NCI-H2029 (cell line): ENCODE measurements around the gene SULF2.

ENCODE experiments used
- DNase-seq: peaks from one replicate; lab custom pipeline; 2025; lab: John Stamatoyannopoulos, UW

Gene SULF2

GRCh38 chr20:47737923-47738322, 47.4 kb downstream of the SULF2 start:
- DNase-seq: no peak

DNA sequence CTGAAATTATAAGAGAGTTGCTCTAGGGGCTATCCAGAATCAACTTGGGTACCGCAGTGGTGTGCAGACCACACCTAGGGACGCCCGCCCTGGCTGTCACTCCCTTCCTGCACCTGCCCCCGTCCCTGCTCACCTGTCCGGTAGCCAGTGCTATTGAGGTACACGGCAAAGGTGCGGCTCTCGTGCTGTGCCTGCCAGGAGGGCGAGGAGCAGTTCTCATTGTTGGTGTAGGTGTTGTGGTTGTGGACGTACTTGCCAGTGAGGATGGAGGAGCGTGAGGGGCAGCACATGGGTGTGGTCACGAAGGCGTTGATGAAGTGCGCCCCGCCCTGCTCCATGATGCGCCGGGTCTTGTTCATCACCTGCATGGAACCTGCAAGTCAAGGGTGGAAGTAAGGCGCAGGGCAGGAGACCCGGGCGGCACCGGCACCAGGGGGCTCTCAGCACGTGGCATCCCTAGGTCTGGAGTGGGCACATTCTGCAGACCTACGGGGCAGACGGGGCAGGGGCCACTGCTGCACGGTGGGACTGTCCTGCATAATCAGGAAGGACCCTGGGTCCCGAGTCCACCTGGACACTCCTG, 48.6 kb downstream of the SULF2 start:
- DNase-seq: no peak

DNA sequence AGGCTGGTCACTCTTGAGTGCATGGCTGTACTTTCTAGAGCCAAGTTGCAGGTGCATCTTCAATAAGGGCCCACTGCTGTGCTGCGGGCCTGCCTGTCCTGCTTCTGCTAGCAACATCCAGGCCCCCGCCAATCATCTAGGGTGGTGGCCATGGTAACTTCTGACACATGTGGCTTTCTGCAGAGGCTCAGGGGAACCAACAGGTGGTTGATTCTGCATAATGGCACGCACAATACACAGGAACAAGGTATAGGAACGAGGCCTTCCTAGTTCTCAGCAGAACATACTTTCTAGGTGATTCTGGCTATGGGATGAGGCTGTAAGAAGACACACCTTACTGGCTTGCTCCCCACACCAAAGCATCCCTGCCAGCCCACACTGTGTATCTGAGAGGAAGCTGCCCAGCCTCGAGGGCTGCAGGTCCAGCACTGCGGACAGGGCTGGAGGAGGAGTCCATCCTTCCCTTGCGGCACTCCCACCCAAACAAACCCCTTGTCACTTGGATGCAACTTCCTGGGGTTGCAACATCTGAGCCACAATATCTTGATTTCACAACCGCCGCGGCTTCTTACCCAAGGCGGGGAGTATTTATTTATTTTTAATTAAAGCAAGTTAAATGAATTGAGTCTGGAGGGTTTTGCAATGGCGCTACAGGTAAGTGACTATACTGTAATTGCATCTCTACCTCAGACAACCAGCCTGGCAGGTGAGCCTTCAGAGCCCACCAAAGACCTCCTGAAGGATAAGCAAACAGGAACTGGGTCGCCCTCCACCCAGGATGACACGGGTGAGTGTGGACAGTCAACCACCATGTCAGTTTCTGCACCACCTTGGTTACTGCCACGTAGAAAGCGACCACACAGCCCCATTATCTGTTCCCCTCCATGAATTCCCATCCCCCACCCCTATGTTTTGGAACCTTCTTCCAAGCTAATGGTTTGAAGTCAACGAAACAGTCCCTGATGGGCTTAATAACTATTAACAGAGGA, 49.6 kb downstream of the SULF2 start:
- no peak for DNase-seq

- DNase-seq: no peak
These were observed 50.4 kb downstream of the SULF2 start for GRCh38 chr20:47734870-47735269.

GRCh38 chr20:47733892-47734291, 51.4 kb downstream of the SULF2 start:
- no peak for DNase-seq

GRCh38 chr20:47730744-47731143, 54.5 kb downstream of the SULF2 start:
- peak; percentile 23 for DNase-seq

DNA sequence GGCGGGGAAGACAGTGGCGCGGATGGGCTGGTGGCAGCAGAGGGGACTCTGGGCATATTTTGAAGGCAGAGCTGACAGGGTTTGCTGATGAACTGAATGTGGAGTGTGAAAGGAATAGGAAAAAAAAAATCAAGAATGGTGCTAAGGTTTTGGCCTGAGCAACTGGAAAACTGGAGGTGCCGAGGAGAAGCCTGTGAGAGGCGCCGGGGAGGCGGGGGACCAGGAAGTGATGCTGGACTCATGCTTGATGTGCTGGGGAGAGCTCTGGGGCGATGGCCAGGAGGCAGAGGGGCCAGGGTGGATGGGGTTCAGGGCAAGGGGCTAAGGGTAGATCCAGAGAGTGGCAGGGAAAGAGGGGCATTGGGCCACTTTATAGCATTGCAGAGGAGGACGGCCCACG, 55.8 kb downstream of the SULF2 start:
- DNase-seq: no peak

DNA sequence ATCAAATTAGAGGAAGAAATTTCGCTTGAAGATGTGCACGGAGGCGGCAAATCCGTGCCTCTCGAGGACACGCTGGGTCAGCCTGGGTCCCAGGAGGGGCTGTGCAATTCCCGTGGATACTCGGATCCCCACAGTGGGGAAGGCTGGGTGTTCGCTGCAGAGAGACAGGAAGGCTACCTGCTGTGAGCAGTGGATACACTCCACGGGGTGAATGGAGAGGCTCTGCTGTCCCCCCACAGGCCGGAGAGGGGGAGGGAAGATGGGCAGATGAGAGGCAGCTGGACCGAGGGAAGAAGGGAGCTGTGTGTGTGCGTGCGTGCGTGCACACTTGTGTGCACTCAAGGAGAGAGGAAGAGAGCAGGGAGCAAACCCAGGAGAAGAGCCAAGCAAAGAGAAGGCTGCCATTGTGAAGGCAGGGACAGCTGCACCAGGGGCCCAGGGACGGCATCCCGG, 57.3 kb downstream of the SULF2 start:
- DNase-seq: no peak

GRCh38 chr20:47727170-47727880, 58.0 kb downstream of the SULF2 start:
- no peak for DNase-seq

DNA sequence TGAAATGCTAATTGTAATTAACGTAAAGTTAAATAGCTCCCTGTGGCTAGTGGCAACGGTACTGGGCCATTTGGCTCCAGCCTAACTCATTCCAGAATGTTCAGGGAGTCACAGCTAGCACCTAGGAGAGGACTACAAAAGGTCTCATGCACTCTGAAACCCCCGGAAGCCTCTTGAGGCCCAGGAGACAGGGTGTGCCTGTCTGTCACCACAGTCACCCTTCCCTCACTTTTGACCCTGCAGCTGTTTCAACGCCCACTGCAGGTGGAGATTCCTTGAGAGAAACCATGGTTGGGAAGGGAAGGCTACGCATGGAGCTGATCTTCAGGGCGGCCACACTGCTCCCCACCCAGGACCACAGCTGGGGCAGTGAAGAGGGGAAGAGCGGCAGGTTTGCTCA, 58.6 kb downstream of the SULF2 start:
- DNase-seq: no peak

- peak; percentile 61 for DNase-seq
These were observed 59.9 kb downstream of the SULF2 start for GRCh38 chr20:47725248-47725973.

DNA sequence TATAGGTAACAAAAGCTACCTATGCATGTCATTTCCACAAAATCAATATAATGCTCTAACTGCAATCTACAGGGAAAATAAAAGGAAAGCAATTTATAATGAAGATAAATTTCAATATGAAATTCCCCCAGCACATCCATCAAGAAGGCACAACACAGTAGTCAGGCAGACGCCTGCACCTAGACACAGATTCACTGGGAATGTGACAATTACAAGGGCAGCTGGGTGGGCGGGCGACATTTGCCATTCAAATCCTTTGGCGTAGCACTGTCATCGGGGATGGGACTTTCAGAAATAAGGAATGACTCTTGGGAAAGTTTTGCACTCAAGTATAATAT, 60.4 kb downstream of the SULF2 start:
- DNase-seq: no peak

GRCh38 chr20:47724396-47724795, 60.9 kb downstream of the SULF2 start:
- DNase-seq: no peak

DNA sequence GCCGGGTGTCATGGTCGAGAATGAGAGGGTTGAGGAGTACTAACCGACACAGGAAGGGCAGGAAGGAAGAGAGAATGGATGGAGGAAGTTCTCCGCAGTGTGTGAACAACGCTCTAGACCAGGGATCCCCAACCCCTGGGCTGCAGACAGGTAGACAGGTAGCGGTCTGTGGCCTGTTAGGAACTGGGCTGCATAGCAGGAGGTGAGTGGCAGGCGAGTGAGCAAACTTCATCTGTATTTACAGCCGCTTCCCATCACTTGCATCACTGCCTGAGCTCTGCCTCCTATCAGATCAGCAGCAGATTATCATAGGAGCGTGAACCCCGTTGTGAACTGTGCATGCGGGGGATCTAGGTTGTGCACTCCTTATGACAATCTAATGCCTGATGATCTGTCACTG, 62.0 kb downstream of the SULF2 start:
- no peak for DNase-seq

DNA sequence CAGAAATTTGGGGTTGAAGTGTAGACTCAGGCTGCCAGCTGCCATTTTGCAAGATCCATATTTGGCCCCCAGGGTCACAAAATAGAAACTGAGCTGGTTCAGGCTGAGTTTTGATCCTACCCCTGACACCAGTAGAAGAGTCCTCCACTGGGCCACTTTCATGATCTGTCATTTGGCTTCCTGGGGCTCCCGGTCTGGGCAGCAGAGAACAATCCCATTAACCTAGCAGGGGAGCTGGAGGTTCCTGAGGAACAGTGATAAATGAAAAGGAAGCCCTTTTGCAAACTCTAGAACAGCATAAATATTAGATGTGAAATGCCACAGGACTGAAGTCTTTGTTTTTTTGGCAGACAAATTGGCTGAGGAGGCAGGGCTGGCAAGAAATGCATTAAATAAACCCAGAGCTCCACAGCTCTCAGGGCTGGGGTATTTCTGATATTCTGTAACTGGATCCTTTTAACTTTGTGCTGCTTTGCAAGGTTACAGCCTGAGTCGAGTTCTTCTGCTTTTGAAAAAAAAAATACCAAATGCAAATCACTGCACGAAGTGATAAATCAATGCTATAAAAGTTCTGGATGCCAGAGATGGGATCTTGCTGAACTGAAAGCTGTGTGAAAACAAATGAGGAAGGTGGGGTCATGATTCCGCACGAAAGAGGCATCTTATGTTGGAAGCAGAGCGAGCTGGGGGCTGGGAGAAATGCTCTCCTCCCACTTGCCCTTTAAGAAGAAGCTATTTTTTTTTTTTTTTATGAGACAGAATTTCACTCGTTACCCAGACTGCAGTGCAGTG, 64.4 kb downstream of the SULF2 start:
- no peak for DNase-seq

DNA sequence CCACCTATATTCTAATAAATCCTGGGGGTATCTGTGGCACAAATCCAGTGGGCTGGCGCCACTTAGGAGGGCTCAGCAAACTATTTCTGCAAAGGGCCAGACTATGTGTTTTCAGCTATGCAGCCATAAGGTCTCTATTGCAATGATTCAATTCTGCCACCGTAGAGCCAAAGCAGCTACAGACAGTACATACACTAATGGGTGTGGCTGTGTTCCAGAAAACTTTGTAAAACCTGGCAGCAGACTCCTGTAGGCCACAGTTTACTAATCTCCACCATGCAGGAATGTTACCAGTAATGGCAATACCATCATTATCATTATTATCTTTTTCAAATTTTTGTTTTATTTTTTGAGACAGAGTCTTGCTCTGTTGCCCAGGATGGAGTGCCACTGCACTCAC, 65.7 kb downstream of the SULF2 start:
- no peak for DNase-seq

DNA sequence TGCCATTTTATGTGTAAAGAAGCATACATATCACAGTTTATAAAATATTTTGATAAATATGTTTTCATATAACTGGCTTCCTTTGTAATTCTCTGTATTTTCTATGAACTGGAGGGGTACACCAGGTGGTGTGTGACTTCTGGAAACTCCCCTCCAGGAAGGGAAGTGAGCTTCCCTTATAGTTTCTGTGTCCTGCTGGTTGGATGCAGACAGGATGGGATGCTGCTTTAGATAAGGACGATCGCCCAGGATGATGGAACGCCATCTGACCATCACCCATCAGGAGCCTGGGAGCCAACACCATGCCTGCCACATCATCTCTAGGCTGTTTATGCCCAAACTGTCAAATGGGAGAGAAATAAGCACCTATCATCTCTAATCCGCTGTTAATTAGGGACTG, 66.1 kb downstream of the SULF2 start:
- no peak for DNase-seq

DNA sequence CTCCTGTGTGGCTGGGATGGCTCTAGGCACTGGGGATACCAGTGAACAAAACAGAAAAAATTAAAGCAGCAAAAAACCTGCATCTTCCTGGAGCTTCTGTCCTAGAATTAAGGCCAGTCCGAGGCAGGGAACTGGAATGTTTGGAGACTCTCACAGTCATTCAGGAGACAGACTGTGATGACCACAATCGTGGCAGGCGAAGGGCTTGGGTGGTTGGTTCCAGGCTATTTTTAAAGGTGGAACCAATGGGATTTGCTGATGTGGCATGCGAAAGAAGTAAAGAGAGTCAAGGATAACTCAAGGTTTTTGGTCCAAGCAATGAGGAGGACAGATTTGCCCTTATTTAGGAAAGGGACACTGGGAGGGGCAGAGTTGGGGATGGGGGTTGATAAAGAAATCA, 66.9 kb downstream of the SULF2 start:
- DNase-seq: no peak

GRCh38 chr20:47717421-47717820, 67.9 kb downstream of the SULF2 start:
- no peak for DNase-seq

DNA sequence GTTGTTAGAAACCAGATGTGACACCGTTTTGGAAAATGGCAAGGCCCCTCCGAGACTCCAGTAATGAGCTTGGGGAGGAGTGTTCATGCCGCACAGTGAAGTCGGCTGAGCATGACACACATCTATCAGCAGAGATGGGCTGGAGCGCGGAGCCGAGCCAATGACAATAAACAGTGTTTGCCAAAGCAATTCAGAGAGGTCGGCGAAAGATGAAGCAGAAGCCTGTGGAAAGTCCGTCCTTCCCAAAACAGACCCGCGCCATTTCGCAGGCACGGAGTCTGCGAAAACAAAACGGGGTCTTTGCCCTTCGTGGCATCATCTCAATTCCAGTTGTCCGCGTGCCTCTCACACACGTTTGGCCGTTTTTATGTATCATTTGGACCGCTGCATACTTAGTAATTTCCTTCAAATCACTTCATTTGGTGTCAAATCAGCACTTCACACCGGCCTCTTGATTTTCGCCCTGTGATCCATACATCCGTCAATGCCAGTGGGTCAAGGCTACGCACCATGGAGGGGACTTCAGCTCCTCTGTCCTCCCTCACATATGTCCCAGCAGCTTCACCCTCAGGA, 71.3 kb downstream of the SULF2 start:
- peak; percentile 62 for DNase-seq

DNA sequence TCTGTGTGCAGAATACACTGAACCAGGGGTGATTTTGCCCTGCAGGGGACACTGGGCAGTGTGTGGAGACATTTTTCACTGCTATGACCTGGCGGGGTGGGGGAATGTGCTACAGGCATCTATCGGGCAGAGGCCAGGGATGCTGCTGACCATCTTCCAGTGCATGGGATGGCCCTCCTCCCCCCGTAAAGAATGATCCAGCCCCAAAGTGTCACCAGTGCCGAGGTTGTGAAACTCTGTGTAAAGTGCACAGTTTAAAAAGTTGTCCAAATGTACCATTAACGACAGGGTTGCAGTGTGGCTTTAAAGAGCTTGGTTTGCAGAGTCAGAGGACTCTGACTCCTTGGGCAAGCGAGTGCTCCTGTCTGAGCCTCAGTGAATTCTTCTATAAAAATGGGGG, 72.1 kb downstream of the SULF2 start:
- no peak for DNase-seq
